Muscle of leg (tissue), 11 donors: ENCODE measurements around the gene SUPT3H. TPM values are rescaled to one million over a fixed set of nuclear protein-coding genes. Genes with fewer than 3 reads are reported as not detected.
"Not testable (repeated sequence)": the region's sequence is repeated elsewhere in the genome, so short reads cannot be mapped to it uniquely, and the experiment has no call there.

Experiments used
- DNase-seq: peaks from one replicate; pipeline ENCODE4 v3.0.0; 2013
- H3K27ac ChIP-seq: one replicate; pipeline ENCODE4 v1.5.1; 2013; ENCODE audit warnings: mild to moderate bottlenecking, low read length, control low read depth
- H3K27me3 ChIP-seq: one replicate; pipeline ENCODE4 v1.6.1; 2013; ENCODE audit warnings: low read length; ENCODE audit not compliant: control insufficient read depth, insufficient read depth
- H3K36me3 ChIP-seq: one replicate; pipeline ENCODE4 v1.6.1; 2013; ENCODE audit warnings: low read length; ENCODE audit not compliant: control insufficient read depth, insufficient read depth
- H3K4me1 ChIP-seq: one replicate; pipeline ENCODE4 v1.6.1; 2013; ENCODE audit warnings: low read length; ENCODE audit not compliant: control insufficient read depth, insufficient read depth
- H3K4me3 ChIP-seq: one replicate; pipeline ENCODE4 v1.5.1; 2013; ENCODE audit warnings: low read length, control low read depth
- H3K9me3 ChIP-seq: replicated peaks from 2 replicates; pipeline ENCODE4 v1.6.1; 2013; ENCODE audit warnings: low read depth, low read length; ENCODE audit not compliant: control insufficient read depth
- WGBS: methylation state at CpG from one replicate; pipeline ENCODE4 v1.1.5; 2013; ENCODE audit warnings: missing lambda C conversion rate; ENCODE audit not compliant: insufficient coverage; 5-methylcytosine and 5-hydroxymethylcytosine counted together
- polyA plus RNA-seq, 8 donors: library from polyadenylated mRNA; unstranded; fragments of 120-200 nt; gene quantifications; one replicate each; pipeline versions ENCODE4 v1.2.1 to v1.2.3, GENCODE V29; 2013; ENCODE audit warnings: inconsistent platforms in 1 of 8, low replicate concordance in 1 of 8; ENCODE audit not compliant: insufficient read length in 8 of 8, insufficient read depth in 1 of 8
- total RNA-seq: library from RNA; stranded (reverse); fragments of 120-200 nt; gene quantifications from one replicate; pipeline ENCODE4 v1.2.4, GENCODE V29; 2013

The SUPT3H gene
- total and polyA plus RNA-seq, 9 donors: 8.3 to 13.7 (median 10.7) TPM

DNA sequence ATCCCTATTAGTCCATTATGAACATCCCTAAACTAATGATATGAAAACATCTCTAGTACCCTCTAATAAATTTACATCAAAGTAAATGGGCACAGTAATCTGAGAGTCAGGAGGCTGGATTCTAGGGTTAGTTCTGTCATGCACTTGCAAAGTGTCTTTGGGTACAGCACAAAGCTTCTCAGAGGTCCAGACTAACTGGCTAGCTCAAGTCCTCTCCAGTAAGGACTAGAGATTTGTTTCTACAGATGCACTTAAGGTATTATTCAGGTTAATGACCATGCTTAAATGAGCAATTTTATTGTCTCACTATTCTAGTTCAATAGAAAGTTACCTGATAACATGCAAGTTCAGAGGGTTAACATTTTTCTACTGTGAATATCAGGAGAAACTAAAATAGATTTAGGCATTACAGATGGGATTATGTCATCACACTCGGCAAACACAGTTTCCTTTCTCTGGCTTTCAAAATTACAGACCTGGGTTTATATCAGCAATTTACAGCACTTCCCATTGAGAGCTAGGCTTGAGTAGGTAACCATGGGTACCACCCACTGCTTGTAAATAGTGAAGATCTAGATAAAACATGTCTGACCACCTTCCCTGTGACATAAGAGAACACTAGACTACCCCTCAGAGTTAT lies 452.5 kb downstream of the SUPT3H start:
- Histone ChIP-seq H3K9me3 (no peaks in the 10 kb centered on the region), H3K36me3 (no peaks in the 10 kb centered on the region), H3K27me3 (no peaks in the 10 kb centered on the region), H3K4me1 (no peaks in the 10 kb centered on the region), H3K27ac (no peak overlapping the region), H3K4me3 (no peak overlapping the region)
- no CpG with 5 or more reads among the region's 1 CpG for WGBS
- DNase-seq: peak; percentile 31

DNA sequence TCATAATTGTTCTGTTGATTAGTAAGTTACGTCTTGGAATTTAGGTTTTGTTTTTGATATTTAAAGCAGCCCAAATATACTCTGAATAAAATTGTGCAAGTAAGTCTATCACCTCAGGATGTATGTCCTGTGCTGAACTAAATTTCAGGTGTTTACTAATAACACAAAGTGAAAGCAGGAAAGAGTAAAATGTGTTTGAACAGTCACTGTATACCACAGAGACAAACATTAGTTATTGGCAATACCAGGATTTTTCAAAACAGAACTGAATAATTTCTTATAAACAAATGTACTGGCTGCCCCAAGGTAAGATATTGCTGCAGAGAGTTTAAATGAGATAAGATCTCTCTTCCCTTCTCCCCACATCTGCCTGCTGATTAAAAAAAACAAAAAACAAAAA lies 454.3 kb downstream of the SUPT3H start:
- H3K4me1 ChIP-seq: no peaks in the 10 kb centered on the region
- no peaks in the 10 kb centered on the region for H3K9me3 ChIP-seq
- H3K4me3 ChIP-seq: no peak overlapping the region
- WGBS: no CpG with 5 or more reads among the region's 1 CpG
- H3K36me3 ChIP-seq: no peaks in the 10 kb centered on the region
- no peak overlapping the region for H3K27ac ChIP-seq
- no peak for DNase-seq
- H3K27me3 ChIP-seq: no peaks in the 10 kb centered on the region

DNA sequence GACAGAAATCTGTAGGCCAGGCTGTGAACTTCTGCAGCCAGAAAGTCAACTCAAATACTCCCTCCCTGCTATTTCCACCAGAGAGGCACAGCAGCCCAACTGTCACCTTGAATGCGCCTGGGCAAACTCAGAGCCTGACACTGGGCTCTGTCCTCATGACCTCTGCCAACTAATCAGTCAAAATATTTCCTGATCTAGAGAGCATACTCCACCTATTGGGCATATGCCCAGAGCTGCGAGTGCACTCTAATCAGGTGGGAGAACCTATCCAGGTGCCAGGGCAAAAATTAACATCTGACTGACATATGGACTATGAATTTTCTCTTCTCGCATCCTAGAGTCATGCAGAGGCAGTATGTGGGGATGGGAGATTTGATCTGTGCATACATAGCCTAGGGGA lies 455.9 kb downstream of the SUPT3H start:
- Histone ChIP-seq H3K4me1 (no peaks in the 10 kb centered on the region), H3K27ac (no peak overlapping the region), H3K36me3 (no peaks in the 10 kb centered on the region), H3K4me3 (no peak overlapping the region), H3K9me3 (no peaks in the 10 kb centered on the region), H3K27me3 (no peaks in the 10 kb centered on the region)
- DNase-seq: no peak
- 63% methylated on average over 2 of the region's 3 CpGs for WGBS

DNA sequence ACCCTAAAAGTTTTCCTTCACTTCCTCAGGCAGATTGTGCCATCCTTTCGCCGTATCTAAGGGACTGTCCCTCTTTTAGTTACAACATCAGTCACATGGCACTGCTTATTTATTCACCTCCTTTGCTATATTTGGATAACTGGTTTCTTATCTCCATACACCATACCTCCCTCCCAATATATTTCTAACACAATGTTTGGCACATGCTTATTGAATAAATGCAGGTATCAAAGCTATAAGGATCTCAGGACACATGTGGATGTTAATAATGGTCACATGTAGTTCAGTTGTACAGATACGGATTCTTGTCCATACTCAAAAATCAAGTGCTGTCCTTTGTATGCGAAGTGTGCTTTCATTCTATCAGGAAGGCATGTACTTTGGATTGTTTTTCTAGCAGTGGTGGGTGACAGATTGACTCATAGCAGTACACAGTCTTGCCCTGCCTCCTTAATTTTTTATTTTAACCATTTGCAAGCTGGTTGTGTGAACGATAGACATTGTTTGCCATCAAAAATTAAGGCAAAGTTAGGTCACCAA lies 456.7 kb downstream of the SUPT3H start:
- no peak overlapping the region for H3K4me3 ChIP-seq
- H3K9me3 ChIP-seq: no peaks in the 10 kb centered on the region
- H3K27ac ChIP-seq: no peak overlapping the region
- no peaks in the 10 kb centered on the region for H3K36me3 ChIP-seq
- no peaks in the 10 kb centered on the region for H3K4me1 ChIP-seq
- H3K27me3 ChIP-seq: no peaks in the 10 kb centered on the region
- 67% methylated on average over 3 of the region's 5 CpGs for WGBS
- no peak for DNase-seq

DNA sequence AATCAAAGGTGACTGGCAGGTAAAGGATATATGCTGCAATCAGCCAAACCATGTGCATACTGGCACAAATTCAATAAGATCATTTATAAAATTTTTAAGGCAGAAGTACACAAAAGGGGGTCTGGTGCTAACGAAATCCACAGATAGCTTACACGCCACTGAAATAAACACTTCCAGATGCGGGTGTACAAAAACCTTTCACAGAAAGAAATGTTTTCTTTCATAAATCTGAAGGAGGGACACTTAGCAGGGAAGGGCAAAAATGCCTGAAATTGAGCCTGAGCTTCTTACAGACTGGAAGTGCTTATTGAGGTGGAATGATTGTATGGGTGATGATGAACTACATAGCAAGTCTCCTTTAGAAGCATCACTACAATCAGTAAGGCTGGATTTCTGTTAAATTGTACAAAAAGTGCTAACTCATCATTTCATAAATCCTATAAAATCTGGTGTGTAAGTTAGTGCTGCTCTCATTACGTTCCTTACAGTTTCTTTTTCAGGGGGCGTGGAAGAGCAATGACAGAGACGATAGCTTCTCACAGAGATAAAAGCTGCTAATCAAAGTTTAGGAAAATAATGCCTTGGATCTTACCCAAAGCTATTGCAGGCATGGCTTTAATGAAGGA lies 458.9 kb downstream of the SUPT3H start:
- no peaks in the 10 kb centered on the region for H3K27me3 ChIP-seq
- H3K9me3 ChIP-seq: no peaks in the 10 kb centered on the region
- 40% methylated on average over 1 of the region's 6 CpGs for WGBS
- H3K4me1 ChIP-seq: no peaks in the 10 kb centered on the region
- no peak overlapping the region for H3K27ac ChIP-seq
- no peak overlapping the region for H3K4me3 ChIP-seq
- H3K36me3 ChIP-seq: no peaks in the 10 kb centered on the region
- no peak for DNase-seq

DNA sequence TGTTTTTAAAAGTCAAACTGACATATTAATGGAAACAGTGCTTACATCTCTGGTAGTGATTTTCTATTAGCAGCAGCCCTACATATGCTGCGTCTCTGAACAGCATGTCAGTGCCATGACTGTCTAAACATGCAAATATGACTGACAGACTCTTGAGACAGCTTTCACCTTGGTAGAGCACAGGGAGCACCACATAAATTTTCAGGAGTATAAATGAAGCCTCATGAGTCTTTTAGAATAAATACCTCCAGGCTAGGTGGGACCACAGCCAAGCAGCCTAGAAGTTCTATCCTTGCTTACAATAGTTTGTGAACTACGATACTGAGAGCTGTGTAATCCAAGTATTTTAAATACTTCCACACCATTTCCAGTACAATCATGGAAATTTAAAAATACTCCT lies 460.3 kb downstream of the SUPT3H start:
- Histone ChIP-seq H3K27me3 (no peaks in the 10 kb centered on the region), H3K27ac (no peak overlapping the region), H3K9me3 (no peaks in the 10 kb centered on the region), H3K4me3 (no peak overlapping the region), H3K4me1 (no peaks in the 10 kb centered on the region), H3K36me3 (no peaks in the 10 kb centered on the region)
- no peak for DNase-seq
- 80% methylated on average over 1 of the region's 2 CpGs for WGBS

DNA sequence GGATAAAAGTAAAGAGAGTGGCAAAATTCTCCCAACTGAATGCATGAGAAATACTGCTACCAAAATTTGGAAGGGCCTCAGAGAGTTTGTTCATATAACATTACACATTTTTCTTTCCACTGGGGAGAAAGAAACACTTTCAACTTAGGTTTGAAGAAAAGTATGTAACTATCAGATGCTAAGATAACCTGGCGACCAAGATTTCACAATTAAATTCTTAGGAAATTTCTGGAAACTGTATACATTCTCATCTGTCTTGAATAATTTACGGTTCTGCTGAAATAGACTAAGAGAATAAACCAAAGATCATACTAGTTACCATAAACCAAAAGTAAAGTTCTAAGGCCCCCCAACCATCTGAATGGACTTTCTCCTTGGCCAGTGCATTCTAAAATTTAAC lies 462.6 kb downstream of the SUPT3H start:
- H3K27me3 ChIP-seq: no peaks in the 10 kb centered on the region
- DNase-seq: no peak
- no peak overlapping the region for H3K4me3 ChIP-seq
- H3K36me3 ChIP-seq: no peaks in the 10 kb centered on the region
- no peak overlapping the region for H3K27ac ChIP-seq
- no peaks in the 10 kb centered on the region for H3K9me3 ChIP-seq
- H3K4me1 ChIP-seq: no peaks in the 10 kb centered on the region
- WGBS: 100% methylated on average over 1 of the region's 2 CpGs

DNA sequence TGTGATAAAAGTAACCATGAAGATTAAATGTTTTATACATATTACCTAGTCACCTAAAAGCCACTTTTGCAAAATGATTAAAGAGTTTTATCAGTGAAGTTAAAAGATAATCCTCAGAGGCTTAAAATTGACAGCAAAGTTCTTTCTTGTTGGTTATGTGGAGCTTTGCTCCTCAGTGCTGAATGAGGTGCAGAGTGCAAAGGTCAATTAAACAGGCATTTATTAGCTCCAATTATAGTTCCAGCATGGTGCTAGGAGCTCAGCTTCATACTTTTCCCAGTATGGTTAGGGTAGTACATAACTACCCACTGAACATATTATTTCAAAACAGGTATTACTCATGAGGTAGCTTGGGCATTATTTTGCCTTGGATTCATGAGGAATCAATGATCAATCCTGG lies 463.6 kb downstream of the SUPT3H start:
- H3K27me3 ChIP-seq: no peaks in the 10 kb centered on the region
- H3K4me3 ChIP-seq: no peak overlapping the region
- H3K36me3 ChIP-seq: no peaks in the 10 kb centered on the region
- DNase-seq: no peak
- no peaks in the 10 kb centered on the region for H3K4me1 ChIP-seq
- no peak overlapping the region for H3K27ac ChIP-seq
- no peaks in the 10 kb centered on the region for H3K9me3 ChIP-seq

DNA sequence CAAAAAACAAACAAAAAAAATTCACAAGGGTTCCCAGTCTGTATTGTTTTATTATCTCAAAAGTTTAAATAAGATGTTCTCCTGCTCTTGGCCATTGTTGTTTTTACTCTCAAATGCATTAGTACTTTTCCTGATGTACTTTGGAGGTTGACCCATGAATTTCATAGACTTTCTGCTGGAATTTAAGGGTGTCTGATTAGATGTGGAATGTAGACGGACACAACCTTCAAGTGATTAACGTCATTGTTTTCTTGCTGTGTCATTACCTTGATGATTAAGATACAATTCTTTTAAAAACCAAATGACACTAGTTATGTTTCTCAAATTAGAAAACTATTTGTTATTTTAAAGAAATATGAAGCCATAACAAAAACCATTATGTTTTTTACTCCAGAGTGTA lies 471.0 kb downstream of the SUPT3H start:
- no peaks in the 10 kb centered on the region for H3K4me1 ChIP-seq
- H3K27me3 ChIP-seq: no peaks in the 10 kb centered on the region
- DNase-seq: no peak
- no peak overlapping the region for H3K27ac ChIP-seq
- no CpG with 5 or more reads among the region's 2 CpGs for WGBS
- no peaks in the 10 kb centered on the region for H3K36me3 ChIP-seq
- H3K9me3 ChIP-seq: no peaks in the 10 kb centered on the region
- H3K4me3 ChIP-seq: no peak overlapping the region

DNA sequence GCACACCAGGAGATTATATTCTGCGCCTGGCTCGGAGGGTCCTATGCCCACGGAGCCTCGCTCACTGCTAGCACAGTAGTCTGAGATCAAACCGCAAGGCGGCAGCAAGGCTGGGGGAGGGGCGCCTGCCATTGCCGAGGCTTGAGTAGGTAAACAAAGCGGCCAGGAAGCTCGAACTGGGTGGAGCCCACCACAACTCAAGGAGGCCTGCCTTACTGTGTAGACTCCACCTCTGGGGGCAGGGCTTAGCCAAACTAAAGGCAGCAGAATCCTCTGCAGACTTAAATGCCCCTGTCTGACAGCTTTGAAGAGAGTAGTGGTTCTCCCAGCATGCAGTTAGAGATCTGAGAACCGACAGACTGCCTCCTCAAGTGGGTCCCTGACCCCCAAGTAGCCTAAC lies 477.4 kb downstream of the SUPT3H start:
- H3K9me3 ChIP-seq, H3K27me3 ChIP-seq, H3K27ac ChIP-seq, H3K4me1 ChIP-seq, H3K4me3 ChIP-seq, H3K36me3 ChIP-seq, DNase-seq: not testable (repeated sequence)
- 98% methylated on average over 11 of the region's 11 CpGs for WGBS
